Effector memory CD8-positive, alpha-beta T cell (primary cell): ENCODE results near the gene JHY.
A peak's percentile ranks its signal among the peaks of the same experiment; 100 is the strongest.

Experiments used
- ATAC-seq: fragments of 150-1000 bp; cut with Tn5 transposase; replicated peaks from 2 replicates; pipeline ENCODE4 v1.10.0; 2021; ENCODE audit warnings: mild to moderate bottlenecking, moderate library complexity
- DNase-seq, 3 experiments: peaks; one replicate each; pipeline ENCODE4 v3.0.0; 2021
- H3K27ac Mint-ChIP-seq, 2 donors: one replicate each; pipeline ENCODE4 v1.8.0; 2022; ENCODE audit warnings: mild to moderate bottlenecking in 2 of 2, mixed read lengths in 2 of 2, moderate library complexity in 2 of 2
- H3K27me3 Mint-ChIP-seq, 2 donors: one replicate each; pipeline ENCODE4 v1.8.0; 2022; ENCODE audit warnings: mixed read lengths in 2 of 2
- H3K36me3 Mint-ChIP-seq: one replicate; pipeline ENCODE4 v1.8.0; 2022; ENCODE audit warnings: mild to moderate bottlenecking, moderate library complexity, mixed read lengths; ENCODE audit not compliant: insufficient read depth
- H3K4me1 Mint-ChIP-seq, 2 donors: one replicate each; pipeline ENCODE4 v1.8.0; 2022; ENCODE audit warnings: low read depth in 2 of 2, mixed read lengths in 2 of 2
- H3K4me3 Mint-ChIP-seq, 2 donors: one replicate each; pipeline ENCODE4 v1.8.0; 2022; ENCODE audit warnings: mild to moderate bottlenecking in 2 of 2, mixed read lengths in 2 of 2, moderate library complexity in 2 of 2
- H3K9me3 Mint-ChIP-seq, 2 donors: one replicate each; pipeline ENCODE4 v1.8.0; 2022; ENCODE audit warnings: mixed read lengths in 2 of 2

The JHY gene

GRCh38 chr11:122979815-122980595 is 97.4 kb downstream of the JHY start:
- no peak for ATAC-seq
- Mint-ChIP-seq H3K36me3 (peaks cover 14% of the 10 kb centered on the region), H3K27me3 (peaks cover 91 to 100% of the 10 kb centered on the region in 2 donors), H3K4me1 (peaks cover 27 to 29% of the 10 kb centered on the region in 2 donors), H3K9me3 (no peaks in the 10 kb centered on the region), H3K4me3 (peak overlapping the region in 1 of 2 donors; percentile 10), H3K27ac (no peak overlapping the region)
- no peak for DNase-seq

GRCh38 chr11:122981388-122982264 is 99.1 kb downstream of the JHY start, which contains the start of gene BSX:
TSS of gene BSX (minus strand) at chr11:122981834. CDS start at chr11:122981671, 163 bp downstream.
- H3K9me3 Mint-ChIP-seq, result no peaks in the 10 kb centered on the region
- peaks cover 90 to 100% of the 10 kb centered on the region in 2 donors for H3K27me3 Mint-ChIP-seq
- H3K27ac Mint-ChIP-seq, result no peak within 1 kb of the TSS
- peaks cover 17% of the 10 kb centered on the region for H3K36me3 Mint-ChIP-seq
- DNase-seq (peak; percentile 36 to 40 (median 36)), ATAC-seq (peak; percentile 55)
- H3K4me1 Mint-ChIP-seq, result peaks cover 26% of the 10 kb centered on the region in 2 donors
- peak within 1 kb of the TSS; percentile 8 to 31 for H3K4me3 Mint-ChIP-seq

GRCh38 chr11:122983438-122984185 is 101.1 kb downstream of the JHY start:
- peaks cover 17% of the 10 kb centered on the region for H3K36me3 Mint-ChIP-seq
- peaks cover 84 to 87% of the 10 kb centered on the region in 2 donors for H3K27me3 Mint-ChIP-seq
- H3K9me3 Mint-ChIP-seq, result no peaks in the 10 kb centered on the region
- ATAC-seq, result no peak
- H3K4me3 Mint-ChIP-seq, result peak overlapping the region; percentile 66 to 84
- H3K4me1 Mint-ChIP-seq, result peaks cover 16% of the 10 kb centered on the region in 2 donors
- no peak for DNase-seq
- H3K27ac Mint-ChIP-seq, result no peak overlapping the region

GRCh38 chr11:122984186-122985011 is 101.8 kb downstream of the JHY start:
- Mint-ChIP-seq H3K27me3 (peaks cover 79% of the 10 kb centered on the region in 2 donors), H3K36me3 (peaks cover 19% of the 10 kb centered on the region), H3K27ac (no peak overlapping the region), H3K4me1 (peaks cover 16% of the 10 kb centered on the region in 2 donors), H3K9me3 (peaks cover under 1 to 3% of the 10 kb centered on the region in 2 donors), H3K4me3 (peak overlapping the region; percentile 66 to 84)
- ATAC-seq, result peak; percentile 50
- no peak for DNase-seq

GRCh38 chr11:122995526-122995925 is 113.0 kb downstream of the JHY start:
- Mint-ChIP-seq H3K27ac (no peak overlapping the region), H3K4me3 (no peak overlapping the region), H3K4me1 (no peaks in the 10 kb centered on the region), H3K9me3 (no peaks in the 10 kb centered on the region), H3K36me3 (no peaks in the 10 kb centered on the region), H3K27me3 (peaks cover 47 to 84% of the 10 kb centered on the region in 2 donors)
- no peak for ATAC-seq
- no peak for DNase-seq

GRCh38 chr11:122998727-122999366 is 116.3 kb downstream of the JHY start:
- DNase-seq (no peak), ATAC-seq (no peak)
- H3K4me3 Mint-ChIP-seq, result no peak overlapping the region
- H3K27me3 Mint-ChIP-seq, result peaks cover 35 to 60% of the 10 kb centered on the region in 2 donors
- no peaks in the 10 kb centered on the region for H3K36me3 Mint-ChIP-seq
- no peaks in the 10 kb centered on the region for H3K9me3 Mint-ChIP-seq
- H3K27ac Mint-ChIP-seq, result no peak overlapping the region
- no peaks in the 10 kb centered on the region for H3K4me1 Mint-ChIP-seq

- Mint-ChIP-seq H3K9me3 (no peaks in the 10 kb centered on the region), H3K4me3 (no peak overlapping the region), H3K27me3 (peaks cover 20 to 43% of the 10 kb centered on the region in 2 donors), H3K4me1 (no peaks in the 10 kb centered on the region), H3K27ac (no peak overlapping the region), H3K36me3 (no peaks in the 10 kb centered on the region)
- DNase-seq, result no peak
- ATAC-seq, result no peak
Measured at GRCh38 chr11:123000721-123001120, 118.2 kb downstream of the JHY start.

GRCh38 chr11:123006860-123007542 is 124.4 kb downstream of the JHY start:
- H3K27ac Mint-ChIP-seq, result no peak overlapping the region
- H3K27me3 Mint-ChIP-seq, result peaks cover 0 to 6% of the 10 kb centered on the region in 2 donors
- DNase-seq (no peak), ATAC-seq (no peak)
- no peaks in the 10 kb centered on the region for H3K36me3 Mint-ChIP-seq
- H3K4me1 Mint-ChIP-seq, result no peaks in the 10 kb centered on the region
- no peaks in the 10 kb centered on the region for H3K9me3 Mint-ChIP-seq
- H3K4me3 Mint-ChIP-seq, result no peak overlapping the region
